Activated gamma-delta T cell (primary cell): Measurements from ENCODE around the gene CAPN12.
"Not testable (repeated sequence)": the region's sequence is repeated elsewhere in the genome, so short reads cannot be mapped to it uniquely, and the experiment has no call there.

ENCODE experiments used
- DNase-seq: peaks from one replicate; lab custom pipeline; 2025; lab: John Stamatoyannopoulos, UW

The CAPN12 gene

DNA sequence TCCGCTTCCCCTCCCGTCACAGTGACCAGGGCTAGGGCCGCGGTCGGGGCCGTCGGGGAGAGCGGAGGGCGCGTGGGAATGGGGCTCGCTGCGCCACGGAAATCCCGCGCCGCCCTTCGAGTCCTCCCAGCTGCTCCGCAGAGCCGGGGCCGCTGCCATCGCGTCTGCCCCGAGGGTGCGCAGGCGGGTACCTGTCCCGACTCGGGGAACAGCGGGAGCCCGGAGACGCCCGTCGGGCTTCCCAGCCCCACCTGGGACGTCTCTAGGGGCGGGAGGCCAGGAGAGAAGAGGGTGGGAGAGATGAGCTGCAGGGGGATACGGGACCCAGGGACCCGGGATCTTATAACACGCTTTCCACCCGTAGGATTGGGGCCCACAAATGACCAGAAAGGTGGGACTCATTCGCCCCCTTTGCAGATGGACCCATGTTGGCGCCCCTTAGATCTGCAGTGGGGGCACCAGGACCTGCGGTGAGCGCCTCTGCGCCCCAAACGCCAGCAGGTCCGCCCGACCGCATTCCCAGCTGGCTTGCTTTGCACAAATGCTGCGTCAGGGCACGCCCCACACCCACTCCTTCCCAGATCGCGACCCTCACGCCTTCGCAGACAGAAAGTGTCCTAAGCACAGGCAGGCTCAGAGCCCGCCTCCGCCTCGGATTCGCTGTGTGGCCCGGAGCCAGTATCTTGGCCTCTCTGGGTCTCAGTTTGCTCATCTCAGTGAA, 26.1 kb upstream of the CAPN12 start:
- DNase-seq = not testable (repeated sequence)

GRCh38 chr19:38769635-38770211, 25.4 kb upstream of the CAPN12 start:
- peak; percentile 78 for DNase-seq

DNA sequence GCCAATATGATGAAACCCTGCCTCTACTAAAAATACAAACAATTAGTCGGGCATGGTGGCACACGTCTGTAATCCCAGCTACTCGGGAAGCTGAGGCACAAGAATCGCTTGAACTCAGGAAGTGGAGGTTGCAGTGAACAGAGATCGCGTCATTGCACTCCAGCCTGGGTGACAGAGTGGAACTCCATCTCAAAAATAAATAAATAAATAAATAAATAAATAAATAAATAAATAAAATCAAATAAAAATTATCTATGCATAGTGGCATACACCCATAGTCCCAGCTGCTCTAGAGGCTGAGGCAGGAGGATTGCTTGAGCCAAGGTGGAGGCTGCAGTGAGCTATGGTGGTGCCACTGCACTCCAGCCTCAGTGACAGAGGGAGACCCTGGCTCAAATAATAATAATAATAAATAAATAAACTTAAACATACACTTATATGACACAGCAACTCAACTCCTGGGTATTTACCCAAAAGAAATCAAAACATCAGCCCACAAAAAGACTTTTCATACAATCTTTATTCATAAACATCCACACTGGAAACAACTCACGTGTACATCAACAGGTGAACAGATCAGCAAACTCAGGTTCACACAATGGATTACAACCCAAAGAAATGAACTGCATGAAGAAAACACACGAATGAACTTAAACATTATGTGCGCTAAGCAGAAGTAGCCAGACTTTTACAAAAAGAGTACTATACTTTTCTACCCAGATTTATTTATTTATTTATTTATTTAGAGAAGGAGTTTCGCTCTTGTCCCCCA, 22.2 kb upstream of the CAPN12 start:
- DNase-seq = no peak

DNA sequence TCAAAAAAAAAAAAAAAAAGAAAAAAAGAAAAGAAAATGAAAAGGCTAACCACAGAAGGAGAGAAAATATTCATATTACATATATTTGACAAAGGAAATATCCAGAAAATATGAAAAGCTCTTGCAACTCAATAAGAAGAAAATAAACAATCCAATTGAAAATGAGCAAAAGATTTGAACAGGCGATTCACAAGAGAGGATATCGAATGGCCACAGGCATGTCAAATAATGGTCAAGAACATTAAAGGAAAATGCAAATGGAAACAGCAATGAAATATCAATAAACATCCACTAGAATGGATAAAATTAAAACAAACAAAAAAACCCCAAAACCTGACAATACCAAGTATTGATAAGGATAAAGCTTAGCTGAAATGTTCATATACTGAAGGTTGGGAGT, 20.9 kb upstream of the CAPN12 start:
- DNase-seq = no peak

GRCh38 chr19:38763795-38764220, 19.5 kb upstream of the CAPN12 start:
- no peak for DNase-seq

- not testable (repeated sequence) for DNase-seq
Measured at GRCh38 chr19:38761884-38762389, 17.7 kb upstream of the CAPN12 start.

- not testable (repeated sequence) for DNase-seq
Measured at GRCh38 chr19:38760805-38761517, 16.7 kb upstream of the CAPN12 start.

GRCh38 chr19:38759590-38760003, 15.3 kb upstream of the CAPN12 start:
- no peak for DNase-seq

- DNase-seq = not testable (repeated sequence)
Measured at GRCh38 chr19:38754196-38754595, 9.9 kb upstream of the CAPN12 start.

GRCh38 chr19:38753783-38754182, 9.5 kb upstream of the CAPN12 start:
- DNase-seq = not testable (repeated sequence)

DNA sequence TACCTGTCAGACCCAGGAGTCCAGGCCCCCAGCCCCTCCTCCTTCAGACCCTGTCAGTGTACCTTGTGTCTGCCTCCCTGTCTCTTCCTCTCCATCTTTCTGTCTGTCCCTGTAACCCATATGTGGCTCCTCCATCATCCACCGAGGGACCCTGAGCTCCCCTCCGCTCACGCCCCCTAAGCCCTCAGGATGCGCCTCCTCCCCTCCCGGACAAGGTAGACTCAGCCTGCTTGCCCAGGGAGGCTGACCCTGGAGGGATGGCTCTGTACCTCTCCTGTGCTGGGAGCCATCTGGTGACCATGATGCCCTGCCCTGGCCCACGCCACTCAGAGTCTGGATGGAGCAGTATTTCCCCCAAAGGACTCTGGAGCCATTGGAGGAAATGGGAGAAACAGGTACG, 1.0 kb upstream of the CAPN12 start:
- no peak for DNase-seq

GRCh38 chr19:38744874-38745273, 600 bp upstream of the CAPN12 start:
- DNase-seq = no peak

GRCh38 chr19:38743394-38744297, 628 bp downstream of the CAPN12 start:
- DNase-seq = no peak

- no peak for DNase-seq
Measured at GRCh38 chr19:38742906-38743305, 1.4 kb downstream of the CAPN12 start.

DNA sequence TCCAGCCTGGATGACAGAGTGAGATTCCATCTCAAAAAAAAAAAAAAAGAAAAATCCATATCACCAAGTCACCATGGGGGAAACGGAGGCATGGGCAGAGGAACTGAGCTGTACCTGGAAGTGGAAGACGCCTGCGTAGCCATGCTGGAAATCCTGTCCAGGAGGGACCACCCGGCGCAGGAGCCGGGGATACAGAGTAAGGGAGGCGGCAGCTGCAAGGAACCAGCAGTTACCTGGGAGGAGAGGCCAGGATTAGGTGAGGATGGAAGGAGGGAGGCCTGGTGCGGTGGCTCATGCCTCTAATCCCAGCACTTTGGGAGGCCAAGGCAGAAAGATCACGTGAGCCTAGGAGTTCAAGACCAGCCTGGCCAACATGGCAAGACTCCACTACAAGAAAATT, 2.0 kb downstream of the CAPN12 start:
- no peak for DNase-seq

GRCh38 chr19:38741670-38742069, 2.6 kb downstream of the CAPN12 start:
- no peak for DNase-seq

DNA sequence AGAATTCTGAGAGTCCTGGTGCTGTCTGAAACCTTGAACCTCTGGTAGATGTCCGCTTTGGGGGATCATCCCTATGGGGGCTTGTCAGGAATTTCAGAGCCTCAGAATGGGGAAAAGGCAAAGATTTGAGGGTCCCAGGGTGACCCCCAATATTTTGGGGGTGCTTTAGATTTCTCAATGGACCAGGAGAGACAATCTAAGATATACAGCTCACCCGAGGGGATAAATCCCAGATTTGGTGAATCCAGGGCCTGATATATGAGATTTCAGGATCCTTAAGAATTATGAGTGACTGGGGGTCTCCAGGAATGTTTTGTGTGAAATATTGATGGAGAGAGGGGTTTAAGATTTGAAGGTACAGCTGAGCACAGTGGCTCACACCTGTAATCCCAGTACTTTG, 3.3 kb downstream of the CAPN12 start:
- DNase-seq = no peak

DNA sequence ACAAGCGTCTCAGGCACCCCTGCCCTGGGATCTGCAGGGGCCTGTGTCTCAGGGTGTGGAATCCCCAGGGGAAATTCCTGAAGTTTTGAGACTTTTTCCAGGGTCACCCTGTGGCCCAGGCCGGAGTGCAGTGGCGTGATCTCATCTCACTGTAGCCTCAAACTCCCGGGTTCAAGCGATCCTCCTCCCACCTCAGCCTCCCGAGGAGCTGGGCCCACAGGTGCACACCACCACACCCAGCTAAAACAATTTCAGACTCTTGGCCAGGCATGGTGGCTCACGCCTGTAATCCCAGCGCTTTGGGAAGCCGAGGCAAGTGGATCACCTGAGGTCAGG, 4.0 kb downstream of the CAPN12 start:
- no peak for DNase-seq

DNA sequence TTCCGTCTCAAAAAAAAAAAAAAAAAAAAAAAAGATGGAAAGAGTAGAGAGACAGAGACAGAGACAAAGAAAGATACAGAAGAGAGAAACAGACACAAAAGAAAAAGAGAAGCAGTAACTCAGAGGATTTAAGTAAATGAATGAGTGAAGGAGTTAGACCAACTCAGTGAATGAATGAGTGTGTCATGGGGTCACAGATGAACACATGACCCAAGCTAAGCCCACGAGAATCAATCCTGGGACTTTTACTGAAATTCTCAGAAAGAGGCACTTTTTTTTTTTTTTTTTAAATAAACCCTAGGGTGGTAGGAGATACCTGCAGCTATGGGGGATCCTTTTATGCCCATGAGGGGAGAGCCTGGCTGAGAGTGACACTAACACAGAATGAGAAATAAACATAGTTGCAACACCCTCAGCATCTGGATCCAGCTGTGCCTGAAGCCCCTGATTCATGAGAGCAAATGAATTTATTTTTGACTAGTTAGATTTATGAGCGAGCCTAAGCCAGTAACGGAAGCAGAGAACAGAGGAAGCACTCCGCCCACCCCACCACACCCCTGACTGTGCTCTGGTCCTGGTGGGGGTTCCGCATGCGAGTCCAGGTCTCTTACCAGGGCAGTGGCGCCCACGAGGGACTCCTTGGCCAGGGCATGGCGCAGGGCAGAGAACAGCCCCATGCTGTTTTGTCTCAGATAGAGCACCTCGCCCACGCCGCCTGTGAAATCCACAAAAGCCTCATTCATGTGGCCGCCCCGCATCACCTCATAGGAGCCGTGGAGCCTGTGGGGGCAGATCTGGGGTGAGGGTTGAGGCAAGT, 4.6 kb downstream of the CAPN12 start:
- no peak for DNase-seq
